Measurements from ENCODE around the gene ICAM5.

DNA sequence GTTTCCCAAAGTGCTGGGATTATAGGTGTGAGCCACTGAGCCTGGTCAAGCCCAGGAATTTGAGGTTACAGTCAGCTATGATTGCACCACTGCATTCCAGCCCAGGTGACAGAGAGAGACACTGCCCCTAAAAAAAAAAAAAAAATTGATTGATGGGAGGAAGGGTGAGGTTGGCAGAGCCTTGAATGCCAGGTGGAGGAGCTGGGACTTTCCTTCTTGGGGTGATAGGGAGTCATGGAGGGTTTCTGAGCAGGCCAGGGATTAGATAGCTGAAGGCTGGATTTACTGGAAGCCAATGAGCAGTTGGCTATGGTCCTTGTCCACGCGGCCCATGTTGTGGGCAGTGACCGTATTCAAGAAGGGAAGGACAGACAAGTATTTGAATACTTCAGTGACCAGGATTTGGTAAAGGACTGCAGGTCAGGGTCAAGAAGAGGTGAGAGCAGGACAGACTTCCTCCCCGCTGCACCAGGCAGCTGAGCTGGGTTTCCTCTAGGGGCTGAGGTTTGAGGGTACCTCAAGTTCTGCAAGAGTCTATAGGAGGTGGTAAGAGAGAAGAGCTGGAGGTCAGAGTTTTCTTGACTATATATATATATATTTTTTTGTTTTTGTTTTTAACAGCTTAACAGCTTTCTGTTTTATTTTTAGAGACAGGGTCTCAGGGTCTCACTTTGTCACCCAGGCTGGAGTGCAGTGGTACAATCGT lies 9.9 kb upstream of the ICAM5 start:
- TF ChIP-seq EZH2 (IDR thresholded peaks at IDR 0.05; ENCODE audit: low read length, missing control alignments): no peak
- TF ChIP-seq CTCF (conservative IDR thresholded peaks at IDR 0.05 in 1 of 2, IDR thresholded peaks at IDR 0.05 in 1 of 2; ENCODE audit: low read depth in 1 of 2, low read length in 2 of 2): no peak
